DMS114 treated with DMSO at 0.1 percent for 48 hours (cell line): Measurements from ENCODE around the gene TTC32.

Experiments used
- DNase-seq: peaks from one replicate; lab custom pipeline; 2025; ENCODE audit not compliant: unreplicated experiment; lab: John Stamatoyannopoulos, UW

TTC32 gene

GRCh38 chr2:19878268-19879046 is 23.3 kb downstream of the TTC32 start:
- DNase-seq: no peak

- no peak for DNase-seq
Observed at GRCh38 chr2:19876751-19877150, 25.0 kb downstream of the TTC32 start.

- DNase-seq: no peak
Observed at GRCh38 chr2:19875280-19875679, 26.5 kb downstream of the TTC32 start.

- DNase-seq: no peak
Observed at GRCh38 chr2:19874726-19875125, 27.1 kb downstream of the TTC32 start.

- no peak for DNase-seq
Observed at GRCh38 chr2:19873014-19873413, 28.8 kb downstream of the TTC32 start.

GRCh38 chr2:19872302-19872701 is 29.5 kb downstream of the TTC32 start:
- no peak for DNase-seq

GRCh38 chr2:19871836-19872235 is 29.9 kb downstream of the TTC32 start:
- no peak for DNase-seq

- no peak for DNase-seq
Observed at GRCh38 chr2:19870792-19871191, 31.0 kb downstream of the TTC32 start.

GRCh38 chr2:19868701-19869580 is 32.8 kb downstream of the TTC32 start:
- no peak for DNase-seq

GRCh38 chr2:19868224-19868623 is 33.6 kb downstream of the TTC32 start:
- DNase-seq: no peak

- no peak for DNase-seq
Observed at GRCh38 chr2:19866771-19867170, 35.0 kb downstream of the TTC32 start.

- no peak for DNase-seq
Observed at GRCh38 chr2:19865151-19865550, 36.6 kb downstream of the TTC32 start.

- DNase-seq: no peak
Observed at GRCh38 chr2:19864381-19864780, 37.4 kb downstream of the TTC32 start.

- peak; percentile 14 for DNase-seq
Observed at GRCh38 chr2:19863303-19864041, 38.3 kb downstream of the TTC32 start.

- DNase-seq: no peak
Observed at GRCh38 chr2:19861813-19862212, 40.0 kb downstream of the TTC32 start.

- DNase-seq: no peak
Observed at GRCh38 chr2:19860022-19860421, 41.8 kb downstream of the TTC32 start.

- DNase-seq: no peak
Observed at GRCh38 chr2:19859565-19859964, 42.2 kb downstream of the TTC32 start.

GRCh38 chr2:19857806-19858205 is 44.0 kb downstream of the TTC32 start:
- no peak for DNase-seq

- DNase-seq: no peak
Observed at GRCh38 chr2:19857100-19857499, 44.7 kb downstream of the TTC32 start.

GRCh38 chr2:19855542-19856431 is 46.0 kb downstream of the TTC32 start:
- DNase-seq: no peak
